DMS53 (cell line): ENCODE results near the gene CAMK2A.
"Not testable (repeated sequence)": the region's sequence is repeated elsewhere in the genome, so short reads cannot be mapped to it uniquely, and the experiment has no call there.

Experiments
- DNase-seq: peaks from one replicate; lab custom pipeline; 2025; lab: John Stamatoyannopoulos, UW

CAMK2A gene

DNA sequence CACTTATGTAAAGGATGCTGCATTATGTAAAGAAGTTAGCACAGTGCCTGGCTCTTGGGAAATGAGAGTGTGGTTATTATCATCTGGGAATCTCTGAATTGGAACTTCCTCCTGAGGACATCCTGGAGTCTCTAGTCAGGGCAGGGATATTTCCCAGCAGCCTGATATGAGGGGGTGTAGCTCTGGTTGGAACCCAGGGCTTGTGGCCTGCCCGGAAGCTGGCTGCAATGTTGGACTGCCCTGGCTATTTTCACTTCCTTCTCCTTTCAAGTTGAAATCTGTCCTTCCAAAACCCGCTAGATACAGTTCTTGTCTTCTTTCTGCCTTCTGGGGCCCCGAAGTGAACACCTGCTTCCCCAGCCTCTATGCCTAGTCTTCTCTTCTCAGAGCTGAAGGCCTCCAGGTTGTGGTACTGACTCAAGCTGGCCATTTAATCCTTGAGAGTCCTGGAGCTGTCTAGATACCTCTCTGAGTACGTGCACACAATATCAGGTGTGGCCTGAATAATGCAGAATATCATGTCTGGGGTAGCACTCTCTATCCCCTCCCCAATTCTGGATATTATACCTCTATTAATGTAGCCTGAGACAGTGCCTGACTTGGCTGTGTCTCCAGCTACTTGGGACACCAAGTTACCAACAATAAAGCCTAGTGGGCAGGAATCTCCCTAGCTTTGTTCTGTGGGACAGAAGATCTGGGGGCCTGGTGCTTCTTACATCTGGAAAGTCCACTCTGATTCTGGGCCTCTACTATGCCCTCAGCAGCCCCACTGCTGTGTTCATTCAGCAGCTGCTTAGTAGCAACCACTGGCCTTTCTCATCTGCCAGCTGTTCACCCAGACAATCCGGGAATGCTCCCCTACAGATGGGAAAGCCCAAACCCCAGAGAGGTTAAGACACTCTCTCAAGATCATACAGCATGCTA, 54.7 kb downstream of the CAMK2A start:
- DNase-seq = no peak

GRCh38 chr5:150233706-150234105, 55.9 kb downstream of the CAMK2A start:
- not testable (repeated sequence) for DNase-seq

GRCh38 chr5:150230842-150231241, 58.7 kb downstream of the CAMK2A start:
- no peak for DNase-seq

GRCh38 chr5:150229571-150229970, 60.0 kb downstream of the CAMK2A start:
- DNase-seq = no peak

DNA sequence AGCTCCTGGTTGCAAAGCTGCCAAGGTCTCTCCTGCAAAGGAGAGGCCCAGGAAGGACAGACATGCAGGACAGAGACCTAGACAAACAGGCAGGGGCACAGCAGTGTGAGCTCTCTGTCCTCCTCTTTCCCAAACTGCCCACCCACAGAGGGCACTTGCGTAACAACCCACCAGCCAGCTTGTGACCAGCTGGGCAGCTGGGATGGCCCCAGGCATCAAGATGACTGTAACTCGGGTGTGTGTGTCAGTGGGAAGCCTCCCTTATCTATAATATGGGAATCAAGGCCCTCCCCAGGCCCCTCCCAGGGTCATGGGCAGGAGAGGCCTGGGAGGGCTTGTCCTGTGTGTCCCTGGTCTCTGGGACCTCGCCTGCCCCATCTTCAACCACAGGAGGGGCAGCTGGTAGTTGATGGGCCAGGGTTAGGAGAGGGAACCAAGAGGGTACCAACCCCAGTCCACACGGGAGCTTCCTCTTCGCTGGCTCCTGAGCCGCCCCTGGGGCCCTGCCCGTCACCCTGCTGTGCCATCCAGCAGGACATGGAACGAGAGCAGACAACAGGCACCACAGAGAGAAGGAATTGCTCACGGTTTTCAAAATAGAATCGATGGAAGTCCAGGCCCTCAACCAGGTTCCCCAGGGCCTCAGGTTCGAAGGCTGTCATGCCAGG, 61.8 kb downstream of the CAMK2A start:
- no peak for DNase-seq

GRCh38 chr5:150227036-150227435, 62.5 kb downstream of the CAMK2A start:
- DNase-seq = no peak

- DNase-seq = no peak
Observed at GRCh38 chr5:150224483-150225027, 65.0 kb downstream of the CAMK2A start.

- no peak for DNase-seq
Observed at GRCh38 chr5:150223474-150223873, 66.1 kb downstream of the CAMK2A start.

- no peak for DNase-seq
Observed at GRCh38 chr5:150222906-150223305, 66.7 kb downstream of the CAMK2A start.

GRCh38 chr5:150221471-150221870, 68.1 kb downstream of the CAMK2A start:
- no peak for DNase-seq

DNA sequence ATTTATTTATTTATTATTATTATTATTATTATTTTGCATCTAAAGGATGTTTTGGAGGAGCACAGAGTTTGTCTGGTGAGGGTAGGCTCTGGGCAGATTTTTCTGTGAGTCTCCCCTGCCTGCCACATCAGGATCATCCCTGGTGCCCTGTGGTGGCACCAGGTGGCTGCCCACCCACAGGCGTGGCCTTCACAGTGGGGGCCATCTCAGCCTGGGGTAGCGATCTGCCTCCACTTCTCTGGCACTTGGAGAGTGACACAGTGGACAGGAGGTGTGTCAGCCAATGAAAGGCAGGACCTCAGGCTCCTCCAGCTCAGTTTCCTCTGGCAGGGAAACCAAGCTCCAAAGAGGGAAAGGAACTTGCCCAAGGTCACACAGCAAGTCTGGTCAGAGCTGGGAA, 69.7 kb downstream of the CAMK2A start:
- DNase-seq = no peak

- no peak for DNase-seq
Observed at GRCh38 chr5:150219142-150219541, 70.4 kb downstream of the CAMK2A start.

GRCh38 chr5:150218693-150219035, 70.9 kb downstream of the CAMK2A start:
- DNase-seq = no peak

GRCh38 chr5:150217873-150218692, 71.5 kb downstream of the CAMK2A start:
- DNase-seq = peak; percentile 87

- peak; percentile 57 for DNase-seq
Observed at GRCh38 chr5:150217038-150217437, 72.5 kb downstream of the CAMK2A start.

- no peak for DNase-seq
Observed at GRCh38 chr5:150215979-150216944, 73.3 kb downstream of the CAMK2A start.

GRCh38 chr5:150214289-150214688, 75.3 kb downstream of the CAMK2A start:
- DNase-seq = no peak

GRCh38 chr5:150213530-150213929, 76.0 kb downstream of the CAMK2A start:
- no peak for DNase-seq

DNA sequence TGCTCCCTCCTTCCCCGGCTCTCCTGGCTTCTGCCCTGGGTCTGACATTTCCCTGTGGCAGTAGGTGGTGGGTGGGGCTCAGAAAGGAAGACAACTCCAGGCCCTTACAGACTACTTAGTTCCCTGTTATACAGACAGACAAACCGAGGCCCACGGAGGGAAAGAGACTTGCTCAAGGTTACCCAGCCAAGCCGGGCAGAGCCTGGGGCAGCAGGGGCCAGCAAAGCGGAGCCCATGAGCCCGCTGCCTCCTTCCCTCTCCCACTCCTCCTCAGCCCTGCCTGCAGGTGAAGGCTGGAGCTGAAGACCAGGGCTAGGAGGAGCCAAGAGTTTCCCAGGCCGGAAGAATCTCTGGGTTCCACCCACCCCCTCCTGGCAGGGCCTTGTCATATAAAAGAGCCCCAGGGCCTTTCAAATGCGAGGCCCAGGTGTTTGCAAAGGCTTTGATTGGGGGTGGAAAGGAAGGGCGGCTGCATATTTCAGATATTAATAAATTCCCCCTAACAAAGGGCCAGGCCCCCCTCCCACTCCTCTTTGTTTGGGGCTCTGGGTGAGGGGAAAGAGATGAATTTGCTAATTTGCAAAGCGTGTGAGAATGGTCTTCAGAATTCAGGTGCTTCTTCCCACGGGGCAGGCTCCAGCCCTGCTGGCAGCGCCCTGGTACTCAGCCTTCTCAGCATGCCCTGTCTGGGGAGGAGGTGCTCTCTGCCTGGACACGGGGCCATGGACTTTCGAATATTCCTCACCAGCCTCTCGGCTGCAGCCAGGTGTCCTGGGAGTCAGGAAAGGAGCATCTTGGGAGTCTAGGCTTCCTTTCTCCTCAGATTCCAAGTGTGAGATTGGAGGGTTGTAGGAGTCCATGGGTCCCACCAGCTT, 78.2 kb downstream of the CAMK2A start:
- DNase-seq = no peak

DNA sequence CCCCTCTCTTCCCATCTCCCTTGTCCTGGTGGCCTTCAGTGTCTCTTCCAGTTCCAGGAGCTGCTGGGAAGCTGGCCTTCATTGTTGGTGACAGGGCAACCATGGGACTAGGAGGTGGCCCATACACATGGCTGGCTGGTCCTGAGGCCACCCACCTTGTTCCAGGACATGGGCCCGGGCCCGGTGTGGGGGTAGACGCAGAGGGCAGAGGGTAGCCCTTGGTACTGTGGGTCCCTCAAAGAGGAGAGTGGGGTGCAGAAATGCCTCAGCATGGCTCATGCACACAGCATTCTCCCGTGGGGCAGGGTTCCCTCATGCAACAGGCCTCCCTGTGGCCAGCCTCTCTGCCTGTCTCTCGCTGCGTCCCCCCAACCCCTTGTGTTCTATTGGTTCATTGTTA, 78.9 kb downstream of the CAMK2A start:
- DNase-seq = no peak
